ENCODE results near the gene TAF1B.

The TAF1B gene

DNA sequence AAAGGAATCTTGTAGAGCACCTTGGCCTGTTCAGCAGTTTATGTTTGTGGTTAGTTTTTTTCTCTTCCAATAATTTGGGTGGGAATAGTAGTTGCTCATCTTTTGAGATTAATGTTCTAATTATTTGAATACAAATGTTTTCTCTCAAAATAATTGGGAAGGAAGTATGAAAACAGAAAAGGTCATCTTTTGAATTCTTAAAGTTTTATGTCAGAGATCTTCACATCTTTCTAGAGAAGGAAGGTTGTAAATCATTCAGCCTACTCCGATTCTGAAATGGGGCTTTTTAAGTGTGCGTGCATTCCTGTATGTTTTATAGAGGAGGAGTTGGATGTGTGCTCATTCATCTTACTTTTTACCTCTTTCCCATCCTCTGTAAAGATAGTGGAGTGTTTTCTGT, 137.2 kb downstream of the TAF1B start:
- Histone ChIP-seq H3K4me3 (ENCODE audit: insufficient read depth, low read length, poor library complexity, severe bottlenecking) (no peak overlapping the region), H3F3A (ENCODE audit: insufficient read depth) (no peaks in the 10 kb centered on the region), H4K20me1 (ENCODE audit: low read depth, low read length) (no peaks in the 10 kb centered on the region), H3K9me3 (ENCODE audit: insufficient read depth, low read length) (no peaks in the 10 kb centered on the region), H3K79me2 (ENCODE audit: insufficient read depth, low read length) (no peaks in the 10 kb centered on the region), H3K9ac (ENCODE audit: low read length) (no peak overlapping the region), H3K4me2 (ENCODE audit: low read depth, low read length, poor library complexity, severe bottlenecking) (no peak overlapping the region), H3K27ac (ENCODE audit: low read depth, low read length) (no peak overlapping the region), H2AFZ (ENCODE audit: low read depth, low read length, severe bottlenecking) (no peak overlapping the region), H3K36me3 (ENCODE audit: low read length) (no peaks in the 10 kb centered on the region), H3K9me2 (replicated peaks; ENCODE audit: insufficient read depth, low read length) (no peaks in the 10 kb centered on the region), H3K27me3 (ENCODE audit: low read length) (no peaks in the 10 kb centered on the region)
- no peak for TF ChIP-seq EZH2phosphoT487 (conservative IDR thresholded peaks at IDR 0.05; ENCODE audit: low read length)
- TF ChIP-seq, protein P1, sequence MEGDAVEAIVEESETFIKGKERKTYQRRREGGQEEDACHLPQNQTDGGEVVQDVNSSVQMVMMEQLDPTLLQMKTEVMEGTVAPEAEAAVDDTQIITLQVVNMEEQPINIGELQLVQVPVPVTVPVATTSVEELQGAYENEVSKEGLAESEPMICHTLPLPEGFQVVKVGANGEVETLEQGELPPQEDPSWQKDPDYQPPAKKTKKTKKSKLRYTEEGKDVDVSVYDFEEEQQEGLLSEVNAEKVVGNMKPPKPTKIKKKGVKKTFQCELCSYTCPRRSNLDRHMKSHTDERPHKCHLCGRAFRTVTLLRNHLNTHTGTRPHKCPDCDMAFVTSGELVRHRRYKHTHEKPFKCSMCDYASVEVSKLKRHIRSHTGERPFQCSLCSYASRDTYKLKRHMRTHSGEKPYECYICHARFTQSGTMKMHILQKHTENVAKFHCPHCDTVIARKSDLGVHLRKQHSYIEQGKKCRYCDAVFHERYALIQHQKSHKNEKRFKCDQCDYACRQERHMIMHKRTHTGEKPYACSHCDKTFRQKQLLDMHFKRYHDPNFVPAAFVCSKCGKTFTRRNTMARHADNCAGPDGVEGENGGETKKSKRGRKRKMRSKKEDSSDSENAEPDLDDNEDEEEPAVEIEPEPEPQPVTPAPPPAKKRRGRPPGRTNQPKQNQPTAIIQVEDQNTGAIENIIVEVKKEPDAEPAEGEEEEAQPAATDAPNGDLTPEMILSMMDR (IDR thresholded peaks at IDR 0.05; ENCODE audit: insufficient read depth, low read length, poor library complexity, severe bottlenecking): no peak

DNA sequence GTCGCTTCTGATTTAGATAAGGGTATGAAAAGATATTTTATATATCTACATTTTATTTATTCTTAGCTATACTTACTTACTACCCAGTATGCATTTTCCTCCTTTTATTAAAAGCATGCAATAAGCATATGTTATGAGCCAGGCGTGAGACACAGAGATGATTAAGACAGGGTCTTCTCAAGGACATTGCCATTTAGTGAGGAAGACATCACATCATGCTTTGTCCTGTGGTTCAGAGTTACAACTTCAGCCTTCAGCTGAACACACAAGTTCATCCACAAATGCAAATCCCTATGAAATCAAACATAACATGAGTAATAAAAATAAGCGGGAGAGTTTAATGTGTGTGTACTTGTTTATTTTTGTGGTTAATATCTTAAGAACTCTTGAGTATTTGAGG, 138.4 kb downstream of the TAF1B start:
- Histone ChIP-seq H3K9me3 (ENCODE audit: insufficient read depth, low read length) (no peaks in the 10 kb centered on the region), H3K4me2 (ENCODE audit: low read depth, low read length, poor library complexity, severe bottlenecking) (no peak overlapping the region), H3K79me2 (ENCODE audit: insufficient read depth, low read length) (no peaks in the 10 kb centered on the region), H3K27me3 (ENCODE audit: low read length) (no peaks in the 10 kb centered on the region), H3K9ac (ENCODE audit: low read length) (no peak overlapping the region), H3K36me3 (ENCODE audit: low read length) (no peaks in the 10 kb centered on the region), H4K20me1 (ENCODE audit: low read depth, low read length) (no peaks in the 10 kb centered on the region), H3F3A (ENCODE audit: insufficient read depth) (no peaks in the 10 kb centered on the region), H3K27ac (ENCODE audit: low read depth, low read length) (no peak overlapping the region), H3K4me3 (ENCODE audit: insufficient read depth, low read length, poor library complexity, severe bottlenecking) (no peak overlapping the region), H3K9me2 (replicated peaks; ENCODE audit: insufficient read depth, low read length) (no peaks in the 10 kb centered on the region), H2AFZ (ENCODE audit: low read depth, low read length, severe bottlenecking) (no peak overlapping the region)
- no peak for TF ChIP-seq EZH2phosphoT487 (conservative IDR thresholded peaks at IDR 0.05; ENCODE audit: low read length)
- TF ChIP-seq, protein P1 (IDR thresholded peaks at IDR 0.05; ENCODE audit: insufficient read depth, low read length, poor library complexity, severe bottlenecking): no peak

GRCh38 chr2:9982248-9982647, 139.0 kb downstream of the TAF1B start:
- Histone ChIP-seq H3K9me2 (replicated peaks; ENCODE audit: insufficient read depth, low read length) (no peaks in the 10 kb centered on the region), H2AFZ (ENCODE audit: low read depth, low read length, severe bottlenecking) (no peak overlapping the region), H3K4me3 (ENCODE audit: insufficient read depth, low read length, poor library complexity, severe bottlenecking) (no peak overlapping the region), H3K27me3 (ENCODE audit: low read length) (no peaks in the 10 kb centered on the region), H3K9me3 (ENCODE audit: insufficient read depth, low read length) (no peaks in the 10 kb centered on the region), H3K27ac (ENCODE audit: low read depth, low read length) (no peak overlapping the region), H3K36me3 (ENCODE audit: low read length) (no peaks in the 10 kb centered on the region), H3K9ac (ENCODE audit: low read length) (no peak overlapping the region), H3K4me2 (ENCODE audit: low read depth, low read length, poor library complexity, severe bottlenecking) (no peak overlapping the region), H3K79me2 (ENCODE audit: insufficient read depth, low read length) (no peaks in the 10 kb centered on the region), H3F3A (ENCODE audit: insufficient read depth) (no peaks in the 10 kb centered on the region), H4K20me1 (ENCODE audit: low read depth, low read length) (no peaks in the 10 kb centered on the region)
- TF ChIP-seq, protein P1 (IDR thresholded peaks at IDR 0.05; ENCODE audit: insufficient read depth, low read length, poor library complexity, severe bottlenecking): no peak
- TF ChIP-seq EZH2phosphoT487 (conservative IDR thresholded peaks at IDR 0.05; ENCODE audit: low read length): no peak

Data from SU-DHL-6 (cell line).